Colon (tissue), 2 donors: ENCODE measurements around the gene SPPL3.

Experiments
- FAIRE-seq: peaks from 2 replicates; lab custom pipeline; 2012; peaks lifted over from hg19 to GRCh38; lab: Jason Lieb, UNC
- donor health status: control.
- donor health status: control.

SPPL3 gene

DNA sequence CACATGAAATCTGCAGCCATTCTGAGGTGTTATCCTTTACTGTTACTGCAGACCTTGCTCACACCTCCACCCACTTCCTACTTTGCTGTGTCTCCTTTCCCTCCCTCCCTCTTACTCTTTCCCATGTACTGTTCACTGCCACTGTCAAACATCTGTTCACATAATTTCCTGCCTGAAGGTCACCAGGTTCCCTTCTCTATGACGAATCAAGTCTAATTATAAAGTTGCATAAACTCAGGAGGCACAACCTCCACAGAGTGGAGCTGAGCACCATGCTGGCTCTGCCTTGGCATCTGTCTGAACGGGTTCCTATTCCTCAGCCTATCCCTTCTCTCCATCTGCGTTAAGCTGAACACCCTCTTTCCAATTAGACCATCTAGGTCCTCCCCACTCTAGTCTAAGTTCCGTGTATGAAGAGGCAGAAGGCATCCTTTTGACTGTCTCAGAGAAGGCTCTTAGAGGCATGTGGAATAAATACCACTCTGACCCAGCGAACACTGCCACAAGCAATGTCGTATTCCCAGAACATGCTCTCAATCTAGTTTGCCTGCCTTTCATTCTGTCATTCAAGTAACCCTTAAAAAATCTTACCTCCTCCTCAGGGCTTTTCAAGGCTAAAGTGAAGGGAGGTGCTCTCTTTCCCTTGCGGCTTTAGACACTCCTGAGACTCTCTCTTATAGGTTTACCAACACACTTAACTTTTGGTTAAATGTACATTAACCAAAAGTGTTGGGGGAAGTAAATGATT lies 129.8 kb downstream of the SPPL3 start:
- no peak for FAIRE-seq

DNA sequence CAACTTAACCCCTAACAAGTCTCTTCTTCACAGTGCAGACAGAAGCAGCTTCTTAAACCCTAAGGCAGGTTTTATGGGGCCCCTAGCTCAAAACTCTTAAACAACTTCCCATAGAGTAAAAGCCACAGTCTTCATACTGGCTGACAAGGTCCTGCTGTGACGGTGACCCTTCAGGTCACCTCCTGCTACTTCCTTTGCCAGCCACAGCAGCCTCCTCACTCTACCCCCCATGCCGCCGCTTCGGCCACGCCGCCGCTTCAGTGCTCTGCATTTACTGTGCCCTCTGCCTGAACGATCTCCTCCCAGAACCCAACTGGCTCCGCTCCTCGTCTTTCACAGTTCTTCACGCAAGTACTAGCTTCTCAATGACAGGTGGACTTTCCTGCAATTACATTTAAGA lies 133.1 kb downstream of the SPPL3 start:
- FAIRE-seq = no peak

DNA sequence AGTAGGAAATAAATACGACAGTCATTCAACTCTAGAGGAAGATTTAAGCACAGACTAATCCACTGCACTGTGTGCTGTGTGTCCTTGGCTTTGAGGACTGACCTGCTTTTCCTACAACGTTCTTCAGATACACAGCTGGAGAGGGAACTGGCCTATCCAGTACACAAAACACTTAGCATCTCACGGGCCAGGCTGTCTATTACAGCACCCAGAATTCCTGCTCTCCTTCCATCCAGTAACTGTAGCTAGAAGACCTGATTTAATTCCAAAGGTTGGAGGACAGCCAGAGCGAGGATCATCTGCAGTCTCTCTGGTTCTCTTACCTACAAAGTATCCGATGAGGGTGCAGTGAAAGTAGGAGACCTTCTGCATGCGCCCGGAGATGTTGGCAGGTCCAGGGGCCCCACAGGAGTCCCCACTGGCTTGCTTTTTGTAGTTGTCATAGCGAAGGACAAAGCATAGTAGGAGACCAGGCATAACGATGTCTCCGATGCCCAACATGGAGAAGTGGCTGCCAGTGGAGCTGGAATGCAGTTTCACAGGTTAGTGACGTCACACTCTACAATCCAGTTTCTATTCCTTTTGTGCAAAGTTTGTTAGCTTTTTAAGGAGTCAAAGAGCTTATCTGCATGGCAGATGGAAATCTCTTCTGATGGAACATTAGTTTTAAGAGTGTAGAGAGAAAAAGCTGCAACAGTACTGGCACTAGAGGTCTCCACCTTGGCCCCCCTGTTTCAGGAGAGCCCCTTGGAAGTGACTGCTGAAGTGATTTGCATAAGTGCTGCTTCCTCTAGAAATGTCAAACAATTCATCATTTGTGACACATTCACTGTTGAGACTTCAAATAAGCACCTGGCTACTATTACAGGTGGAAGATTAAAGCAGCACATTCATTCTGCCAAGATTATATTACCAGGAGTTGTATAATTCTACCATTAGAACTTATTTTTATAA lies 136.8 kb downstream of the SPPL3 start:
- FAIRE-seq = no peak

DNA sequence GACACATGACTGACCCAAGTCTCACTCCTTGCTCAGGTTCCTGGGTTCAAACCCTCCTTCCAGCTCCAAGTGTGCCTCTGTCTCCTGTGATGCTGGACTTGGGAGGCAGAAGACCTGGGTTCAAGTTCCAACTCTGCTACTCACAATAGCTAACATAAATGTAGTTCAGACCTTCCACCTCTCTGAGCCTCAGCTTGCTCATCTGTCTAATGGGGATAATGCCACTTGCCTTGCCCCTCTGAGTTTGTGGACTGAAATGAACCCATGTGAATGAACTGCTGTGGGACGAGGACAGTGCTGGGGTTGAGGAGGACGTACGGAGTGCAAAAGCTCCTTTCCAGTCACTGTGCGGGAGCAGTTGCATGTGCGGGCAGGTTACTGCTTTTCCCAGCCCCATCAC lies 137.6 kb downstream of the SPPL3 start:
- FAIRE-seq = no peak

DNA sequence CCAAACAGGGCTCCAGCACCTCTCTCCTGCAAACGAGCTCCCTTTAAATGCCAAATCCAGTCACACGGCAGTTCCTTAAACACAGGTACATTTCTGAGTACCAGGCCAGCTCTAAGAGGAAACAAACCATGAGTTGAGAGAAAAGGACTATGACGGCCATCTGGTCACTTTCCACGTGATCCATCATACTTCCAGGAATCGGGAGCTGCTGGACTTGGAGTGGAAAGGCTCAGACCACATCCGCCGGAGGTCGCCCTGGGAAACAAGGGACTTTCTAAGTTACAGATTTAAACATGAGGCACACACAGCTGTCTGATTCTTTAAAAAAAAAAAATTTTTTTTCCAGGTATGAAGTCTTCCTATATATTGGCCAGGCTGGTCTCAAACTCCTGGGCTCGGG lies 139.3 kb downstream of the SPPL3 start:
- FAIRE-seq = no peak

DNA sequence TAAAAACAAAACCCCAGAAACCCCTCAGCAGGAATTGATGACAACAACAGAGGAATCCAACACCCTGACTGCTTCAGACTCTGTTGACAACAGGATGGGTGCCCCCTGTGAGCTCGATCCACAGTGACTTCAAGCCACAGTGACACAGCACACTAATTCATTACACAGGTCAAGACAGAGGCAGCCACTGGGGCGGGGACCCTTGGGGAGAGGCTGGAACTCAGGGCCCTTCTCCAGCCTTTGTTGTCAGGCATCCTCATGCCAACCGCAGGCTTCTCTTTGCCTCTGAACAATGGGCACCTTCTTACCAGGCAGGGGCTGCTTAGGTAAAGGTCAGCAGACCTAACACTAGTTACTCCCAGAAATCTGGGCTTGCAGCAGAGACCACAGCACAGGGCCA lies 140.9 kb downstream of the SPPL3 start:
- FAIRE-seq = no peak

DNA sequence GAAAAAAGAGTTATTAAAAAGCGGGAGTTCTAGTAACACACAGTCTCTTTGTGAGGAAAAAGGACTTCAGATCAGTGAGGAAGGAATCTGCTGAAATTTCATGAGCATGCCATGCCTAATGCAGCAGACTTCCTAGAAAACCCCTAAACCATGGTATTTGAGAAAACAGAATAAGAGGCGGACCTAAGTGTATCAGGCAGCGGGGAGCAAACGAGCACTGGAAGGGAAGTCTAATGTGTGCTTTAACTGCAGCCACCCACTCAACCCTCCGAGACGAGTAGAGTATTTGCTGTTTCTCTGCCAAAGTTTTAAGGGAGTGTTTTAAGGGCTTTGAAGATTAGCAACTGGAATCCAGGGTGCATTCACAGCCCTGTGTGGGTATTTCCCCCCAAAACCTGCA lies 142.1 kb downstream of the SPPL3 start:
- no peak for FAIRE-seq

DNA sequence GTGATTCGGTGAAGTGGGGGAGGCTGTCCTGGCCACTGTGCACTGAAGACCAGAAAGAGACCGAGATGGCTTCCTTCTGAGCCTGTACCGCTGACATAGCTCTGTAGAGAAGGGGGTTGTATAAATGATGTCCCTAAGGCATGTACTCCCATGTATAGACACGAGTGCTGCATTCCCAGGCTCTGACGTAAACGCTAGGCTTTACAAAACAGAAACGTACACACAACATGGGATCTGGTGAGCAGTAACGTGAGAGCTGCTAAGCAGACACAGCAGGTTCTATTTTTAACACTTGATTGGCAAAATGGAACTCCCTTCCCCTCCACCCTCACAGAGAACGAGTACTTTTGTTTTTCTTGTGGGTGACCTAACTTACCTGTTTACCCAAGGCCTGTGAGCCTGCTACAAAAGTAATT lies 142.6 kb downstream of the SPPL3 start:
- no peak for FAIRE-seq

DNA sequence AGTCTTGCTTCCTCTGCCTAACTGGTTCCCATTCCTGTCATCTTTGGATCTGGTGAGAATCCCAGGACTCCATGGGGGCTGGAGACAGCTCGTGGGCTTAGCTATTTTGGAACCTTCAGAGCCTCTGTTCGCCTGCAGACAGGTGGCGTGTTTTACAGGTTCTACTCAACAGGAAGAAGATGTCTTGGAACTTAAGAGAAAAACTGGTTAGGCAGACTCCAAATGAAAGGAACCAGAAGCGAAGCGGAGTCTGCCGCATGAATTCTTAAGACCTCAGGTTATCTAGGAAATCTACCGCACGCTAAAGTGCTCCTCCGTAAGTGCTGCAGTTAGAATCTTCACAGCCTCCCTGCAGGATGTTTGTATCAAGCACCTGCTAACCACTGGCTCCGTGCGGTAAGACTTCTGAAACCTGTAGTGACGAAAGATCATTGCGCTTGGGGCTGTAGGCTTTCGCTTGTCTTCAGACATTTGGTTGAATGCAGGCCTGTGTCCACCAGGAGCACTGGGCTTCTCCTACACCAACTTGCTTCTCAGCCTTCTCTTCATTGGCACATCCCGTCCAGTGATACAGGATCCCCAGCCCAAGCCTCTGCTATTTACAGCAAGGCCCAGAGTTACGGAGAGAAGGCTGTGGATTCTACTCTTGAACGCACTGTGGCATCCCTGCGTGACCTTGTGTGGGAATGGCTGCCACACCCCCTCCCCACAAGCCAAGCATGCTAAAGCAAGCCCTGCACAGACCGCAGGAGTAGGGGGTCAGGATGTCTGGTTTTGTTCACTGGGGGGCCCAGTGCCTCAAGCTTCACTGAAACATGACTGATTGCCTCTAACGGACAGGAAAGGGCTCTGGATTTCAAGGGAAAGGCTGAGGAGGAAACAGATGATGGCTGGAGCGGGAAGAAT lies 143.6 kb downstream of the SPPL3 start:
- no peak for FAIRE-seq

DNA sequence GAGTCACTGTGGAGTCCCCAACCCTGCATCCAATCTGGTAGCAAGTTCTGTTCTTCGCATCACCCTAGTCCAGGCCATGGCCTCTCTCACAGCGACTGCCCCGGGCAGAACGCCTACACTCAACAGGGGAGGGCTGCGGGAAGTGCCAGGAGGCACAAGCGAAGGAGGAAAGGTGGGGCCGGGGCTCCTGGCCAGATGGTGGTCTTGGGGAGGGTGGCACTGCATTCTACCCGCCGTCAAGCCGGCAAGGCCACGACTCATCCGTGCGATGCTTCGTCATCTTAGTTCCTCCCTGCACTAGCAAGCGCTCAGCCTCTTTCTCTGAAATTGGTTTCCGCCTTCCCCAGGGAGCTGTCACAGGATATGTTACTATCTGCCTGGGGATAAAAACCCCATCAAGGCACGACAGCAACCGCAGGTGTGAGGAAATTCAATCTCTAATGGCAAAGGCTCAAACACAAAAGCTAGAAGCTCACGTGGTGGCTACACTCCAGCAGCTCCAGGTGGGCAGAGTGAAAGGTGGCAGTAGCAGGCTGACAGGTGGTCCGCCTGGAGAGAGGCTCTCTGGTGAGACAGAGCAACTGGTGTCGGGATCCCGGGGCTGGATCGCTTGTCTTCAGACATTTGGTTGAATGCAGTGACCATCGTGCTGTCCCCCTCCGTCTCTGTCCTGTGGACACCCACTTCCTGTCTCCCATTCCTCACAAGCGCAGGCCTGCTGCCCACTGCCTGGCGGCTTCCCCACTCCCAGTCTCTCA lies 144.4 kb downstream of the SPPL3 start:
- no peak for FAIRE-seq

DNA sequence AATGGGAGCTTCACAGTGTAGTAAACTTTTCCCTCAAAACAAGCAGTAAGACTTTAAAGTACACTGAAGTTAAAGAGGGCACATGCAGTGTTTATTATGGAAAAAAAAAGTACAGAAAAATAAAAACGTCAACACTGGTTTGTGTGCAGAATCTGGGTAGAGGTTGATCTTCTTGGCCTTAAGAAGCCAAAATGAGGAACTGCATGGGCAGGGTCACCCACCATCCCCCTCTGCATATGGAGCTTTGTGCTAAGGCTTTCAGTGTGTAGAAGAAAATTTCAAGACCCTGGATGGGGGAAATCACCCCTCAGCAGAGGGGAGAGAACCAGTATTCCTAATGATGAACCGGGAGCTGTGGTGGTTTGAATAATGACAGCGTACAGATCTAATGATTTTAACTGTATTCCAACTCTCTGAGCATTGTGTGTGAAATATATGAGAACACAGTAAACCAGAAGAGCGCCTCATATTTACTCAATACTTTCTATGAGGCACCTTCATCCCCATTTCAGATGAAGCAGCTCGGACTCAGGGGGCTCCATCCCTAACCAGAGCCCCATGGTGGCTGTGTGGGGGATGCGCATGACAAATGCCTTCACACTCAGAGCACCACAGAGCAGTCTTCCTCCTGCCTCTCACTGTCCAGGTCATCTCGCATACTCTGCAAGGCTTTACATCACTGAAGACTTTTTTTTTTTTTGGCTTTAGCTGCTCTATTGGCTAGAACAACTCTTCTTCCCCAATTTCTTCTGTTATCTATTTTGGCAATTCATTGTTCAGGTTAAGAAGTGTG lies 145.2 kb downstream of the SPPL3 start:
- FAIRE-seq = no peak

DNA sequence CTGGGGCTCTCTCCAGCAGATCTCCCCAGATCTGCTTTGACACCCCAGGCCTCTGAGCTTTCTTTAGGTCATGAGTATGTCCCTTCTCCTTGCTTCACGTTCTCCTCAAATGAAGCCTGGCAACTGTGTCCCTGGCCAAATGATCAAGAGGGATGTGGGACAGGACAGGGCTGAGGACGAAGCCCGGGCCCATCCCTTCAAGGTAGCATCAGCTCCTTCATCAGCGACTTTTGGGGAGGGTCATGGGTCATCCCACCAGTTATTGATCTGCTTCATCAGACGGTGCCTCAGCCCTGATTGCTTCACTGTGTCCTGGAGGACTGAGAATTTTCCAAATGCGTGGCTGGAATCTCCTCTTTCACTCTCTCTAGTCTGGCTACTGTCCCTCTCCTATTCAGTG lies 146.2 kb downstream of the SPPL3 start:
- no peak for FAIRE-seq

DNA sequence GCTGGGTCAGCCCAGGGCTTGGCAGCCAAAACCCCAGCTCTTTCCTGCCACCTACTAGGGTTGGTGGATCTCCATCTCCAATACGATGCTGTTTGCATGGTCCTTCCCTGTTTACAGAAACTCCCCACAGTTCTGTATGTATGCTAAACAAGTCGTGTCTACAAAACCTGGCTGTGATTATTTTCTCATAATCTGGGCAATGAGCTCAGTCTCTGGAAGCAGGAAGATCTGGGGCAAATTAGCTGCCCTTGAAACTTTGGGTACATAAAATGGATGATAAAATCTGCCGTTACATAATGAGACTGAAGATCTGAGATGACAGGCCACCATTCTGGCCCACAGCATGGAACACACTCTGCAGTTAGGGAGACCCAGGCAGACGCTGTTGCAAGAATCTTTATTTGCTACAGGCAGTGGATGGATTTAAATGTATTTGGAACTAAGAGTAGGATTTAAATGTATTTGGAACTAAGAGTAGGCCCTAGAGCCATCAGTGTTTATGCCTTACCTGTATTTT lies 146.9 kb downstream of the SPPL3 start:
- no peak for FAIRE-seq

DNA sequence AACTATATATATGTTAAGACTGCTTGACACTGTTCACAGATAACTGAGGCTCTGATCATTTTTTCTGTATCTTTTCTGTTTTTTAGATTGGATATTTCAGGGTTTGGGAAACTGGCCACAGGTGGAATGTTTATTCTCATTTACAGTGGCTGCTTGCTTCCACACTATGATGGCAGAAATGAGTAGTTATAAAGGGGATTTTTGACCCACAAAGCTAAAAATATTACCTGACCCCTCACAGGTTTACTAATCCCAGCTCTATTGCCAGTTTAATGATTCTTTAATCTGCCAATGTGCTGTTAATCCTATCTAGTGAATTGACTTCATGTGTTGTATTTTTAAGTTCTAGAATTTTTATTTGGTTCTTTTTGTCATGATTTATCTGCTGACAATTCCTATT lies 148.9 kb downstream of the SPPL3 start:
- FAIRE-seq = no peak

DNA sequence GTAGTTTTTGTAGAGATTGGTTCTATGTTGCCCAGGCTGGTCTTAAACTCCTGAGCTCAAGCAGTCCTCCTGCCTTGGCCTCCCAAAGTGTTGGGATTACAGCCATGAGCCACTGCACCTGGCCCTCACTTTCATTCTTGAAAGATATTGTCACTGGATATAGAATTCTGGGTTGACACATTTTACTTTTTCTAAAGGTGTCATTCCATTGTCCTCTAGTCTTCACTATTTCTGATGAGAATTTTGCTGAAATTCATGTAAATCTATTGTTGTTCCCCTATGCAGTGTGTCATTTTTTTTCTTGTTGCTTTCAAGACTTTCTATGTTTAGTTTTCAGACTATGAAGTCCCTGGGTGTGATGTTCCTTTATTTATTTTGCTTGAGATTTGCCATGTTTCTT lies 149.4 kb downstream of the SPPL3 start:
- no peak for FAIRE-seq

DNA sequence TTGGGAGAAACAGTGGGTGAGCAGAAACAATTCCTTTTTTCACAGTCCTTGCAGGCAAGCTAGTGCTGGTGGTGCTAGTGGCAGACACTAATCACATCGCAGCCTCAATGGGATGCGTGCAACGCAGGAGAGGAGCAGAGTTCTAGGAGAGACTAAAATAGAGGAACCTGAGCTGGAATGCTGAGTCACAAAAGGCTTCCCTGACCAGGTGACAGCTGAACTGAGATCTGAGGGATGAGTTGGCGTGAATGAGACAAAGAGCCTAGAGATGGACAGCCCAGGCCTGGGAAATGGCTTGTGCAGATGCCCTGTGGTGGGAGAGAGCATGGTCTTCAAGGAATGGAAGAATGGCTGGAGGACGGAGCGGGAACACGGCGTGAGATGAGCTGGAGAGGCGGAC lies 152.8 kb downstream of the SPPL3 start:
- no peak for FAIRE-seq

DNA sequence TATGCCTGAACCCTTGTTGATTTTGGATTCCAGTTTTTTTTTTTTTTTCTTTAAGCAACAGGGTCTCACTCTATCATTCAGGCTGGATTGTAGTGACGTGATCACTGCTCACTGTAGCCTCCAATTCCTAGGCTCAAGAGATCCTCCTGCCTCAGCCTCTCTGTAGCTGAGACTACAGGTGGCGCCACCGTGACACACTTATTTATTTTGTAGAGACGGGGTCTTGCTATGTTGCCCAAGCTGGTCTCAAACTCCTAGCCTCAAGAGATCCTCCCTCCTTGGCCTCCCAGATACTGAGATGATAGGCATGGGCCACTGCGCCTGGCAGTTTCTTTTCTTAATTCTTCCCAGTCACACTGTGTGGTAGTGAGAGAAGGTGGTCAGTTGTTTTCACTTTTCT lies 153.4 kb downstream of the SPPL3 start:
- no peak for FAIRE-seq

DNA sequence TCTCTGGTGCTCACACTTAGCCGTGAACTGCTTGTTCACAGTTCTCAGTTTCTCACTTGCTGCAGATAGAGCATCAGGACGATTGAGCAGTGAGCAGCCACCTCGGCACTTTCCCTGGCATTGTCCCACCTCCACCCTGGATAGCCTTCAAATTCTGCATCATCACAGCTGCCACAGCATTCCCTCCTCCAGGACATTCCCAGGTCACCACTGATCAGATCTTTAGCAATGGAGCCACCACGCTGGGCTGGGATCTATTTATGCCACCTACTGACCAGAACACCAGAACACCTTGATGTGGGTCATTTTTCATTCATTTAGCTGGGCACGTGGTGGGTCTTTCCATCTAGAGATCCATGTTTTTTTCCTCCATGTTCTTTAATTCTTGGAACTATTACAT lies 154.9 kb downstream of the SPPL3 start:
- FAIRE-seq = no peak

DNA sequence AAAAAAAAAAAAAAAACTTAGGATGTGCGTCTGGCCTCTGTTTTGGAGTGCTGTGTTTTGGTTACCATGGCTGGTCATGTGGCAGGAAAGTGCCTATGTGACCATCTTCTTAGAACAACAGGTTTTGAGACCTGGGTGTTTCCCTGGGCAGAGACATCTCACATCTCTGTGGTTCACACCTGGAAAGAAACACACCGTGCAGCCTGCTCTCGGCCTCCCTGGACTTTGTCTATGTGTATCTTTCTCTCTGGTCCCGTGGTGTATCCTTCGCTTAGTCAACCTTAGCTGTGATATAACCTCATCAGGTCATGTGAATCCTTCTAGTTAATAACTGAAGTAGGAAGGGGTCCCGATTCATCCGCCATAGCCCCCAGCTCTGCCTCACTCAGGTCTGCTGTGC lies 155.9 kb downstream of the SPPL3 start:
- FAIRE-seq = no peak

DNA sequence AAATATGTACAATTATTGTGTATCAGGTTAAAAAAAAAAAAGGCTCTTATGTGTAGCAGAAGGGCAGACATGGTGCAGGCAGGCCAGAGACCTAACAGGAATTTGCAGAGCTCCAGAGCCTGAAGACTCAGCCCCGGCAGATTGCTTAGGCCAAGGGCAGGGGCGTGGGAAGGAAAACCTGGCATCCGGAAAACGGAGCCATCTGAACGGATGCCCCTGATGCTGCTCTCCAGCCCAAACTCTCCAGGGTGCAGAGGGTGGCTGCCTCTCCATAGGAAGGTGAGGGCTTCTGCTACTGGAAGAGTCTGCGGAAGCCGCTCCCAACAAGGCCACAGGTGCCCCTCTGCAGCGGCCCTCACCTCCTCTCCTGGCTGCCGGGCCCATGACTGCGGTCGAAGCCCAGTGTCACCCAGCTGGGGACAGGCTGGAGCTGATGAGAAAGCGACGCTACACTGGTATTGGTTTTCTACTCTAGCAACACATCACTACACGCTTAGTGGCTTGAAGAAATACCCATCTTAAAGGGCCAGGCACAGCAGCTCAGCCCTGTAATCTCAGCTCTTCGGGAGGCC lies 159.2 kb downstream of the SPPL3 start:
- no peak for FAIRE-seq
